Spleen (tissue), 11 donors: ENCODE data around the gene ADAMTS14. TPM values are rescaled to one million over a fixed set of nuclear protein-coding genes. Genes with fewer than 3 reads are reported as not detected.
"Not testable (repeated sequence)": the region's sequence is repeated elsewhere in the genome, so short reads cannot be mapped to it uniquely, and the experiment has no call there.

ENCODE experiments used
- DNase-seq: peaks from one replicate; pipeline ENCODE4 v3.0.0-alpha.2; 2020
- H3K27ac ChIP-seq, 8 donors: fragments of 200-600 bp; sonication (generic) in 7 of 8; 1 replicate in 4 of 8; 2 replicates in 4 of 8; pipeline versions ENCODE4 v1.5.0 to v1.8.0; 2016 to 2021; ENCODE audit warnings: inconsistent platforms in 4 of 8, mild to moderate bottlenecking in 4 of 8, moderate library complexity in 1 of 8
- H3K27me3 ChIP-seq, 7 donors: fragments of 200-600 bp; sonication (generic) in 6 of 7; replicated peaks in 1 of 7; 1 replicate in 4 of 7; 2 replicates in 3 of 7; pipeline versions ENCODE4 v1.5.0 to v1.8.0; 2016 to 2021; ENCODE audit warnings: inconsistent platforms in 3 of 7, mild to moderate bottlenecking in 1 of 7
- H3K36me3 ChIP-seq, 6 donors: fragments of 200-600 bp; sonication (generic) in 5 of 6; 1 replicate in 4 of 6; 2 replicates in 2 of 6; pipeline versions ENCODE4 v1.5.0 to v1.8.0; 2016 to 2021; ENCODE audit warnings: inconsistent platforms in 2 of 6
- H3K4me1 ChIP-seq, 6 donors: fragments of 200-600 bp; sonication (generic) in 5 of 6; 1 replicate in 3 of 6; 2 replicates in 3 of 6; pipeline versions ENCODE4 v1.5.0 to v1.8.0; 2016 to 2021; ENCODE audit warnings: inconsistent platforms in 3 of 6
- H3K4me3 ChIP-seq, 8 donors: fragments of 200-600 bp; sonication (generic) in 7 of 8; 1 replicate in 4 of 8; 2 replicates in 4 of 8; pipeline versions ENCODE4 v1.5.0 to v1.8.0; 2016 to 2021; ENCODE audit warnings: inconsistent platforms in 4 of 8, mild to moderate bottlenecking in 4 of 8, moderate library complexity in 2 of 8
- H3K9me3 ChIP-seq, 8 donors: fragments of 200-600 bp; sonication (generic) in 7 of 8; 1 replicate in 4 of 8; 2 replicates in 4 of 8; pipeline versions ENCODE4 v1.5.0 to v1.8.0; 2016 to 2021; ENCODE audit warnings: inconsistent platforms in 4 of 8
- POLR2A ChIP-seq, 3 donors: fragments of 450-650 bp; IDR thresholded peaks; one replicate each; pipeline ENCODE4 v1.5.1; 2017; ENCODE audit warnings: antibody characterized with exemption in 3 of 3, mild to moderate bottlenecking in 1 of 3
- POLR2AphosphoS5 ChIP-seq, 3 donors: sonication (generic); formaldehyde crosslinking; IDR thresholded peaks; one replicate each; pipeline ENCODE4 v1.5.1; 2017; ENCODE audit warnings: antibody characterized with exemption in 3 of 3
- WGBS, 5 donors: extraction: QIAGEN DNeasy Blood & Tissue Kit in 3 of 5; methylation state at CpG; one replicate each; pipeline versions ENCODE4 v1.1.5 to v1.1.7; 2013 to 2018; 5-methylcytosine and 5-hydroxymethylcytosine counted together
- intact Hi-C: fragments of 100-400 bp; cut with DNase I; formaldehyde crosslinking; loops from one replicate; pipeline ENCODE4 v1.15.0; 2023; ENCODE audit warnings: low total_unique reads
- polyA plus RNA-seq, 3 donors: library from polyadenylated mRNA; stranded (reverse); fragments of 200-250 nt; gene quantifications; one replicate each; pipeline ENCODE4 v1.2.1, GENCODE V29; 2013
- total RNA-seq, 7 donors: library from RNA; depleted of rRNA in 3 of 7; stranded (reverse); fragments of >200 nt in 3 of 7; fragmentation: NEBNext Ultra II Directional in 4 of 7; extraction: Animal tissue kit (Norgen Biotek cat#: 25700) in 4 of 7; gene quantifications; one replicate each; pipeline versions ENCODE4 v1.1.0 to v1.2.1, GENCODE V29; 2016 to 2021
- TF ChIP-seq, protein P1 (sequence below), 11 experiments: fragments of 200-600 bp in 7 of 11; fragments of 450-650 bp in 4 of 11; sonication (generic) in 4 of 11; IDR thresholded peaks in 8 of 11; conservative IDR thresholded peaks in 3 of 11; 1 replicate in 7 of 11; 2 replicates in 4 of 11; pipeline versions ENCODE4 v1.4.0 to v1.8.0; 2016 to 2021; ENCODE audit warnings: antibody characterized with exemption in 11 of 11, inconsistent platforms in 4 of 11, mild to moderate bottlenecking in 1 of 11
- donor health status: healthy with polysubstance abuse.
- donor health status: DM: no; HTN: no; CAD: no; lungs with moderate emphysema.
- donor health status: DM: no; HTN: no; CAD: no.
- donor health status: Bipolar disorder and iron deficiency.
- donor health status: healthy.
- donor health status: DM: no; HTN: no; CAD: no.
- donor health status: DM: yes; HTN: yes; CAD: no.

ADAMTS14 gene
- total and polyA plus RNA-seq, 10 donors: 0.09 to 1.2 (median 0.36) TPM

- no peak for DNase-seq
- Histone ChIP-seq H3K27me3 (peaks cover 0 to 22% (median 0%) of the 10 kb centered on the region in 7 donors), H3K4me3 (no peak overlapping the region), H3K9me3 (peaks cover 0 to 11% (median 9%) of the 10 kb centered on the region in 8 donors), H3K27ac (no peak overlapping the region), H3K4me1 (peaks cover 0 to 6% (median 0%) of the 10 kb centered on the region in 6 donors), H3K36me3 (no peaks in the 10 kb centered on the region)
- 78 to 95% (median 89%) methylated on average over 4 of the region's 4 CpGs for WGBS, 5 donors
- intact Hi-C loops: no loop called here
- TF ChIP-seq, protein P1, sequence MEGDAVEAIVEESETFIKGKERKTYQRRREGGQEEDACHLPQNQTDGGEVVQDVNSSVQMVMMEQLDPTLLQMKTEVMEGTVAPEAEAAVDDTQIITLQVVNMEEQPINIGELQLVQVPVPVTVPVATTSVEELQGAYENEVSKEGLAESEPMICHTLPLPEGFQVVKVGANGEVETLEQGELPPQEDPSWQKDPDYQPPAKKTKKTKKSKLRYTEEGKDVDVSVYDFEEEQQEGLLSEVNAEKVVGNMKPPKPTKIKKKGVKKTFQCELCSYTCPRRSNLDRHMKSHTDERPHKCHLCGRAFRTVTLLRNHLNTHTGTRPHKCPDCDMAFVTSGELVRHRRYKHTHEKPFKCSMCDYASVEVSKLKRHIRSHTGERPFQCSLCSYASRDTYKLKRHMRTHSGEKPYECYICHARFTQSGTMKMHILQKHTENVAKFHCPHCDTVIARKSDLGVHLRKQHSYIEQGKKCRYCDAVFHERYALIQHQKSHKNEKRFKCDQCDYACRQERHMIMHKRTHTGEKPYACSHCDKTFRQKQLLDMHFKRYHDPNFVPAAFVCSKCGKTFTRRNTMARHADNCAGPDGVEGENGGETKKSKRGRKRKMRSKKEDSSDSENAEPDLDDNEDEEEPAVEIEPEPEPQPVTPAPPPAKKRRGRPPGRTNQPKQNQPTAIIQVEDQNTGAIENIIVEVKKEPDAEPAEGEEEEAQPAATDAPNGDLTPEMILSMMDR (IDR thresholded peaks at IDR 0.05 in 8 of 11, conservative IDR thresholded peaks at IDR 0.05 in 3 of 11): no peak
Observed at GRCh38 chr10:70660722-70661121, 11.6 kb upstream of the ADAMTS14 start.

- Histone ChIP-seq H3K4me1 (peaks cover 0 to 6% (median 0%) of the 10 kb centered on the region in 6 donors), H3K36me3 (no peaks in the 10 kb centered on the region), H3K4me3 (no peak overlapping the region), H3K27me3 (peaks cover 0 to 22% (median 0%) of the 10 kb centered on the region in 7 donors), H3K9me3 (peaks cover 0 to 11% (median 9%) of the 10 kb centered on the region in 8 donors), H3K27ac (no peak overlapping the region)
- intact Hi-C loops: no loop called here
- DNase-seq: peak; percentile 56
- 56 to 76% (median 71%) methylated on average over 11 of the region's 11 CpGs for WGBS, 5 donors
- TF ChIP-seq POLR2A (IDR thresholded peaks at IDR 0.05): no peak
- TF ChIP-seq, protein P1 (IDR thresholded peaks at IDR 0.05 in 8 of 11, conservative IDR thresholded peaks at IDR 0.05 in 3 of 11): no peak
- no peak for TF ChIP-seq POLR2AphosphoS5 (IDR thresholded peaks at IDR 0.05)
Observed at GRCh38 chr10:70661623-70662361, 10.5 kb upstream of the ADAMTS14 start.

- DNase-seq: peak; percentile 29
- TF ChIP-seq POLR2AphosphoS5 (IDR thresholded peaks at IDR 0.05) (no peak), POLR2A (IDR thresholded peaks at IDR 0.05) (no peak)
- TF ChIP-seq, protein P1 (IDR thresholded peaks at IDR 0.05 in 8 of 11, conservative IDR thresholded peaks at IDR 0.05 in 3 of 11): no peak
- H3K27ac ChIP-seq: no peak overlapping the region
- H3K36me3 ChIP-seq: no peaks in the 10 kb centered on the region
- H3K9me3 ChIP-seq: peaks cover 0 to 11% (median 9%) of the 10 kb centered on the region in 8 donors
- WGBS, 5 donors: 81 to 89% (median 84%) methylated on average over 12 of the region's 12 CpGs
- intact Hi-C loops: no loop called here
- peaks cover 0 to 22% (median 0%) of the 10 kb centered on the region in 7 donors for H3K27me3 ChIP-seq
- H3K4me3 ChIP-seq: no peak overlapping the region
- peaks cover 0 to 6% (median 0%) of the 10 kb centered on the region in 6 donors for H3K4me1 ChIP-seq
Observed at GRCh38 chr10:70662362-70663220, 9.7 kb upstream of the ADAMTS14 start.

GRCh38 chr10:70663458-70664409 lies 8.6 kb upstream of the ADAMTS14 start:
- H3K4me3 ChIP-seq, H3K9me3 ChIP-seq, intact Hi-C loops, H3K4me1 ChIP-seq, H3K36me3 ChIP-seq, H3K27ac ChIP-seq: not testable (repeated sequence)
- WGBS, 5 donors: 75 to 91% (median 83%) methylated on average over 8 to 10 of the region's 10 CpGs
- H3K27me3 ChIP-seq: peaks cover 0 to 22% (median 0%) of the 10 kb centered on the region in 7 donors
- DNase-seq: peak; percentile 17
